Measurements from ENCODE around the gene KCMF1.

The KCMF1 gene

GRCh38 chr2:84980263-84980983, 9.5 kb downstream of the KCMF1 start:
- DNase-seq (ENCODE audit: low spot score), result no peak
- no peak for TF ChIP-seq CTCF (IDR thresholded peaks at IDR 0.05; ENCODE audit: extremely low read depth, insufficient read depth, missing control alignments)
- in situ Hi-C loops (cut with MboI; ENCODE audit: low pct_unique_long_range_greater_than_20kb, low sequenced_read_pairs, unreplicated experiment), result no loop called here

- in situ Hi-C loops (cut with MboI; ENCODE audit: low pct_unique_long_range_greater_than_20kb, low sequenced_read_pairs, unreplicated experiment), result no loop called here
- no peak for DNase-seq (ENCODE audit: low spot score)
- TF ChIP-seq CTCF (IDR thresholded peaks at IDR 0.05; ENCODE audit: extremely low read depth, insufficient read depth, missing control alignments), result no peak
These were observed 15.1 kb downstream of the KCMF1 start for GRCh38 chr2:84986018-84986417.

GRCh38 chr2:84989422-84989821, 18.5 kb downstream of the KCMF1 start:
- DNase-seq (ENCODE audit: low spot score), result no peak
- no peak for TF ChIP-seq CTCF (IDR thresholded peaks at IDR 0.05; ENCODE audit: extremely low read depth, insufficient read depth, missing control alignments)
- in situ Hi-C loops (cut with MboI; ENCODE audit: low pct_unique_long_range_greater_than_20kb, low sequenced_read_pairs, unreplicated experiment), result no loop called here

GRCh38 chr2:84989927-84990326, 19.0 kb downstream of the KCMF1 start:
- DNase-seq (ENCODE audit: low spot score), result no peak
- TF ChIP-seq CTCF (IDR thresholded peaks at IDR 0.05; ENCODE audit: extremely low read depth, insufficient read depth, missing control alignments), result no peak
- in situ Hi-C loops (cut with MboI; ENCODE audit: low pct_unique_long_range_greater_than_20kb, low sequenced_read_pairs, unreplicated experiment), result no loop called here

GRCh38 chr2:84991404-84992160, 20.6 kb downstream of the KCMF1 start:
- no peak for TF ChIP-seq CTCF (IDR thresholded peaks at IDR 0.05; ENCODE audit: extremely low read depth, insufficient read depth, missing control alignments)
- in situ Hi-C loops (cut with MboI; ENCODE audit: low pct_unique_long_range_greater_than_20kb, low sequenced_read_pairs, unreplicated experiment), result no loop called here
- no peak for DNase-seq (ENCODE audit: low spot score)

GRCh38 chr2:84995826-84996225, 24.9 kb downstream of the KCMF1 start:
- DNase-seq (ENCODE audit: low spot score), result no peak
- no peak for TF ChIP-seq CTCF (IDR thresholded peaks at IDR 0.05; ENCODE audit: extremely low read depth, insufficient read depth, missing control alignments)
- in situ Hi-C loops (cut with MboI; ENCODE audit: low pct_unique_long_range_greater_than_20kb, low sequenced_read_pairs, unreplicated experiment), result no loop called here

Measured in GM13977 (cell line).